Skeletal muscle cell (primary cell): ENCODE results near the gene PLEKHA6.

ENCODE experiments used
- DNase-seq: peaks from one replicate; pipeline ENCODE4 v3.0.0-alpha.2; 2010; ENCODE audit warnings: low read depth
- H3K4me3 ChIP-seq: 2 replicates; pipeline ENCODE4 v1.5.1; 2011; ENCODE audit warnings: low read depth, mild to moderate bottlenecking, control low read depth, low read length, moderate library complexity

The PLEKHA6 gene

GRCh38 chr1:204384636-204385352 is 25.1 kb upstream of the PLEKHA6 start:
- no peak for DNase-seq
- H3K4me3 ChIP-seq: no peak overlapping the region

DNA sequence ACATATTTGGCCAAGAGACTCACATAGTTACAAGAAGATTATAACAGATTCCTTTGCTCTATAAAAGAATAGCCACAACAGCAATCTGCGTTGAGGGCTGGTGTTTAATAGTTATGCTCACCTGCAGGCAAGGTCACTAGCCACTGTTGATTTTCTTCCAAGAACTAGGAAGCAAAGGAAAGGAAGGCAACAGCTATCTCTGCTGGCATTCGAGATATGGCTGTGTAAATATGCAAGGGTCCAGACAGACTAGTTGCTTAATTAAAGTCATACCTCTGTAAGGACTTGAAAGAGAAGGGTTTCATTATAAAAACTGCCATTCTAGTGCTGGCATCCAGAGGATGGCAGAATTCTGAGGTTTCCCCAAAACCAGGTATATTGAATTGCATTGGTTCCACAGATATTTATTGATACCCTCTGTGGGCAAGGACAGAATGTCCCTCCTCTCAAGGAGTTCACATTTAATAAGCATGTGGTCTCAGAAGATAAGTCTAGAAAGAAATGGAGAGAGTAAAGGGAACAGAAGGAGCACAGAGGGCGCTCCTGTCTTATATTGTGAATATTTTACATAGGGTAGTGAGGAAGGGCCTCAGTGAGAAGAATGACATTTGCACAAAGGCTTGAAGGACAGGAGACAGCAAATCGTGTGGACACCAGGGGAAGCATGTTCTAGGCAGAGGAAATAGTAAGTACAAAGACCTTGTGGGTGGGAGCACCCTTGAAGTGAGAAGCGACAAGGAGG is 23.6 kb upstream of the PLEKHA6 start:
- no peak for DNase-seq
- no peak overlapping the region for H3K4me3 ChIP-seq

DNA sequence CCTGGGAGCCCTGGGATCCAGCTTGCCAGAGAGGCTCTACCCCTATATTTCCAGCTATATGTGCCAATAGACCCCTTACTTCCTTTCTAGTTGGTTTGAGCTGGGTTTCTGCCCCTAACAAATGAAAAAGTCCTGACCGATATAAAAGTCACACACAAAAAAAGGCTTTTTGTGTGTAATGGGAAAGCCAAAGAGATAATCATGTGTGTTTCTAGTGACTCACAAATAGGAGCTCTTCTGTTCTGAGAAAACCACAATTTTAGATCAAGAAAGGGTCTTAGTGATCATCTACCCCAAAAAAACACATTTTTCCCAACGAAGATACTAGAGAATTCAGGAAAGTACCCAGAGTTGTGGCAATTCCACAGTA is 23.0 kb upstream of the PLEKHA6 start:
- no peak overlapping the region for H3K4me3 ChIP-seq
- DNase-seq: no peak

DNA sequence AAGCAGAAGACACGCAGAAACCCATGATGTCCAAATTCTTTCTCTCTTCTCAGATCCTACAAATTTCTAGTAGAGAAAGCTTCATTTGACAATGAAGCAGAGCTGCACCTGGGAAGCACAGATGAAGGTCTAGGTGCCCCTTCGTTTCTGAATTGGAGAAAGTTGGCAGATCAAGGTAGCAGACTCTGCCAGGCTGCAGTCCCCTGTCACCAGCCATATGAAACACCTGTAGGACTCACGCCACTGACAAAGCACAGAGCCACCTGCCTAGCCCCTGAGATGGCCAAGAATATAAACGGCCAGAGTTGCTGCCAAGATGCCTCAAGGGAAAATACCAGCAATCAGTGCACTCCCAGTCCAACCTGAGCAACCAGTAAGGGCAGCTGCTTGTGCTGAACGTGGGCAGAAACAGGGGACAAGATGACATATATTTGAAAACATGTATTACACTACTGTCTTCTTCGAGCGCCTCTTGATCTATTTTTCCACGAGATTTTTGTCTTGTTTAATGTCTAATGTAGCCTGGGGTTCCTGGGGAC is 20.6 kb upstream of the PLEKHA6 start:
- no peak for DNase-seq

DNA sequence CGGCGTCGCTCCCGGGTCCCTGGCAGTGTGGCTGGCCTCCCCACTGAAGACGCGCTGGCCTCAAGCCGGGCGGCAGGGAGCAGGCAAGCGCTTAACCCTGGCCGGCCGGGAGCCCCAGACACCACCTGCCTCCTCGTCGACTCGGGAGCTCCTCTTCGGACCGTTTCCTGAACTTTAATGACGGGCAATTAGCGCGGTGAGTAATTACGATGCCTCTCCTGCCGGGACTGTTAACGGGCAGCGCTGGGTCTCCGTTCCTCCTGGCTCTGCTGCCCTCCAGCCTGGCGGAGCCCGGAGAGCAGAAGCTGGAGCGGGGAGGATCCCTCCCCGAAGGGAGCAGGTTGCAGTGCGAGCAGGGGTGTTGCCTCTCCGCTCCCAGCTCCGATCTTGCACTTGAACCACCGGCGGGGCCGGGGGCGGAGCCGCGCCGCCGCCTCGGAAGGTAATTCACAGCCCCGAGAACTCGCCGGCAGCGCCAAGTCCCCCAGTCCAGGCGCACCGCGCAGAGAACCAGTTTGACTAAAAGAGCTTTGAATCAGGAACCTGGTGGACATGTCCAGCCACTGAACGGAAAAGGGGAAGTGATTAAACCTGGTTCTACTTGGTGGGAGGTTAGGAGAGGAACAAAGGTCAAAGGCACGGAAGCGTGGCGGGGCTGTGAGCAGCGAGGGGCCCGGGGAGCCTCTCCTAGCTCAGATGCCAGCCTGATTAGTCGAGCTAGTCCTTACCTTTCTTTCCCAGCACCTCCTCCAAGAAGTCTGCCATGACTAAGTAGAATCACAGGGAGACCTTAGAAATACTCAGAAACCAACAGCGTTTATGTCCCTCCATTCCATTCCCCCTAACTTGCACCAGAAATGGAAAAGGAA is 18.3 kb upstream of the PLEKHA6 start:
- DNase-seq: no peak
- peak overlapping the region; percentile 41 for H3K4me3 ChIP-seq

More for the DNA sequence above, 20.6 kb upstream of the PLEKHA6 start:
- no peak overlapping the region for H3K4me3 ChIP-seq

GRCh38 chr1:204376919-204377799 is 17.4 kb upstream of the PLEKHA6 start:
- H3K4me3 ChIP-seq: peak overlapping the region; percentile 41
- DNase-seq: no peak

GRCh38 chr1:204376465-204376864 is 16.7 kb upstream of the PLEKHA6 start:
- no peak overlapping the region for H3K4me3 ChIP-seq
- no peak for DNase-seq

GRCh38 chr1:204373911-204374310 is 14.2 kb upstream of the PLEKHA6 start:
- no peak overlapping the region for H3K4me3 ChIP-seq
- DNase-seq: no peak

DNA sequence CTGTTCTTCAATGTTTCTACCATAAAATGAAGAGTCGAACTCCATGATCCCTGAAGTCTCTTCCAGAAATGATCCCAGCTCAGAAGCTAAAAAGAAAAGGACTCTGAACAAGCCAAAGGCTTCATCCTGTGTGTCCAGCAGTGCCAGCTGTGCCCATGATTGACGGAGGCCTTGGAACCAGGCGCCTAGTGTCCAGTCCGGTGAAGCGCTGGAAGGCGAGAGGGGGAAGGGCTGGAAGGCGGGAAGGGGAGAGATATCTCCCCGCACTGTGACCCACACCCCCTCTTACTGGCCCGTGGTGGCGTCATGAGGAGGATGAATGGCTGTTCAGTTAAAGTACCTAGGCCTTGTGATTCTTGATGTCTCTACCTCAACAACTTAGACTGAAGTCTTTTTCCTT is 10.4 kb upstream of the PLEKHA6 start:
- DNase-seq: no peak

GRCh38 chr1:204368996-204369726 is 9.4 kb upstream of the PLEKHA6 start:
- DNase-seq: no peak
- H3K4me3 ChIP-seq: no peak overlapping the region

More for the DNA sequence above, 10.4 kb upstream of the PLEKHA6 start:
- no peak overlapping the region for H3K4me3 ChIP-seq

DNA sequence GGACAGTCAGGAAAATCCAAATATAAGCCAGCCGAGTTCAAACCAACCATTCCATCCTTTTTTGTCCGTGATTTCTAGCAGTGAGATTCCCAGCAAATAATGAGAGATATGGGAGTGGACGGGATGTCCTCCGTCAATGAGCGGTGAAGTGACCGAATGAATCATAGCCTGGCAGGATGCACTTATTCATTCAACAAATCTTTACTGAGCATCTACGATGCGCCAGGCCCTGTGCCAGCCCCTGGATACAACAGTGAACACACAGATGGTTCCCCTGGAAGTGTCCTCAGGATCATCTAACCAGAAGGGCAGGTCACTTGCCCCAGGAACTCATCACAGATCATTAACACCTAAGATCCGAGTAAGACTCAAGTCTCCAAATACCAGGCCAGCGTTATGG is 8.2 kb upstream of the PLEKHA6 start:
- no peak overlapping the region for H3K4me3 ChIP-seq
- no peak for DNase-seq

- H3K4me3 ChIP-seq: no peak overlapping the region
- DNase-seq: no peak
Observed at GRCh38 chr1:204367193-204367858, 7.6 kb upstream of the PLEKHA6 start.

DNA sequence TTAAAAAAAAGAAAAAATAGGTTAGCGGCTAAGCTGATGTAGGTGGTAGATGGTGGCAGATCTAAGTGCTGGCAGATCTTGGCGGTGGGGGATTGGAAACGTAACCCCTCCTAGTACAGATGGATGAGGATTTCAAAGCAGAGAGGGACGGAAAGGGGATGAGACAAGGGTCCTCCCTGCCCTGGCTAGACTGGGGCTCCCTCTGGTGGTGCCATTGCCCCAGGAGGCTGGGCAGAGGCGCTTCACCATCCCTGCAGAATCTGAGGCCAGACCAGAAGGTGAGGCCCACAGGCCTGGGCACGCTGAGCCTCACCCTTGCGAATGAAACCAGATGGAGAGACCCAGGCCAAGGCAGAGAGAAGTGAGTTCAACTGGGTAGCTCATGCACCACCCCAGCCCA is 7.0 kb upstream of the PLEKHA6 start:
- DNase-seq: no peak
- no peak overlapping the region for H3K4me3 ChIP-seq

- no peak for DNase-seq
Observed at GRCh38 chr1:204363335-204364114, 3.8 kb upstream of the PLEKHA6 start.

GRCh38 chr1:204362984-204363334 is 3.2 kb upstream of the PLEKHA6 start:
- peak overlapping the region; percentile 50 for H3K4me3 ChIP-seq
- DNase-seq: no peak

More at GRCh38 chr1:204363335-204364114, 3.8 kb upstream of the PLEKHA6 start:
- H3K4me3 ChIP-seq: peak overlapping the region; percentile 50

DNA sequence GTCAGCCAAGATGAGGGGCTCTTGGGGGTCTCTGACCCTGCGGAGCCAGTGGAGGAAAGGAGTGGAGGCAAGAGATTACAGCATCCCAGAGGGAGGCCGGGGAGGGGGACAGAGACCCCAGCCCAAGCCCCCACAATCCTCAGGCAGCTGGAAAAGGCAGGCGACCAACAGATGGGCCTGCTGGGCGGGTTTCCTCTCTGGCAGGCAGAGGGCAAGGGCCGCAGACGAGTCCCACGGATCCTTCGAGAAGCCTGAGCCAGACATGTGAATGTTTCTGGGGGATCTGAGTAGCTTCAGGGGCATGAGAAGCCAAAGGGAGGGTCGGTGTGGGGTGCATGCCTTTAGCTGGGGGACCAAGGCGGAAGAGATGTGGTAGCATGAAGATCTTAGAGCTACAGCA is 2.1 kb upstream of the PLEKHA6 start:
- no peak overlapping the region for H3K4me3 ChIP-seq
- no peak for DNase-seq

DNA sequence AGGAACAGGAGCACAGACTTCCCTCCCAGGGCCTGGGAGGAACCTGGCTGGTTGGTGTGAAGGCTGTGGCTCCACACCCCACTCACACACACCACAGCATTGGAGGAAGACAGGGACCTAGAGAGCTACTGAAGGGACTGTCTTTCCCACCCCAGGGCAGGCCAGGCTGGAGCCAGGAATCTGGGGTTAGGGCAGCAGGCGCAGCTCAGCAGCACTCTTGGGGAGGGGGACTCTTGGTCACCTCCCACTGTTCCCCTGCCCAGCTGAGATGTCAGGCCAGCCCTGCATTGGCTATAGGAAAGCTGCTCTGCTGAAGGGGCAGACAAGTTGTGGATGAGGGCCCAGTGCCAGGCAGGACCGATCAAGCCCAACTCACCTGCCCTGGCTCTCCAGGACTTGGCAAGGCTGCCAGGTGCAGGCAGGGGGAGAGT is 1.6 kb upstream of the PLEKHA6 start:
- no peak for DNase-seq

More for the DNA sequence above, 1.6 kb upstream of the PLEKHA6 start:
- no peak overlapping the region for H3K4me3 ChIP-seq
